GM23248 (cell line): ENCODE measurements around the gene RCAN1. TPM values are rescaled to one million over a fixed set of nuclear protein-coding genes. Genes with fewer than 3 reads are reported as not detected.

Experiments used
- DNase-seq: peaks from one replicate; pipeline ENCODE4 v3.0.0-alpha.2; 2015
- H2AFZ ChIP-seq: fragments of 200-600 bp; sonication (generic); 2 replicates; pipeline ENCODE4 v1.6.1; 2016; ENCODE audit warnings: antibody characterized with exemption
- H3F3A ChIP-seq: fragments of 200-600 bp; sonication (generic); 2 replicates; pipeline ENCODE4 v1.6.1; 2016; ENCODE audit warnings: mild to moderate bottlenecking, antibody characterized with exemption, mixed run types; ENCODE audit not compliant: insufficient read depth
- H3K27ac ChIP-seq: fragments of 200-600 bp; sonication (generic); 2 replicates; pipeline ENCODE4 v1.5.1; 2016; ENCODE audit warnings: mild to moderate bottlenecking
- H3K27me3 ChIP-seq: fragments of 200-600 bp; sonication (generic); replicated peaks from 2 replicates; pipeline ENCODE4 v1.6.1; 2016; ENCODE audit warnings: mild to moderate bottlenecking; ENCODE audit not compliant: insufficient read depth
- H3K36me3 ChIP-seq: fragments of 200-600 bp; sonication (generic); 2 replicates; pipeline ENCODE4 v1.6.1; 2016; ENCODE audit warnings: low read depth, mild to moderate bottlenecking
- H3K4me1 ChIP-seq: fragments of 200-600 bp; sonication (generic); 2 replicates; pipeline ENCODE4 v1.6.1; 2016; ENCODE audit warnings: mild to moderate bottlenecking; ENCODE audit not compliant: insufficient read depth
- H3K4me2 ChIP-seq: fragments of 200-600 bp; sonication (generic); one replicate; pipeline ENCODE4 v1.6.1; 2016; ENCODE audit warnings: mild to moderate bottlenecking; ENCODE audit not compliant: unreplicated experiment
- H3K4me3 ChIP-seq: fragments of 200-600 bp; sonication (generic); 2 replicates; pipeline ENCODE4 v1.5.1; 2016; ENCODE audit warnings: mild to moderate bottlenecking
- H3K79me2 ChIP-seq: fragments of 200-600 bp; sonication (generic); 2 replicates; pipeline ENCODE4 v1.6.1; 2016; ENCODE audit warnings: mild to moderate bottlenecking; ENCODE audit not compliant: insufficient read depth
- H3K9ac ChIP-seq: fragments of 200-600 bp; sonication (generic); 2 replicates; pipeline ENCODE4 v1.6.1; 2016; ENCODE audit warnings: mild to moderate bottlenecking
- H3K9me2 ChIP-seq: fragments of 200-600 bp; sonication (generic); 2 replicates; pipeline ENCODE4 v1.6.1; 2016; ENCODE audit warnings: mixed run types, mild to moderate bottlenecking, moderate library complexity; ENCODE audit not compliant: insufficient read depth
- H3K9me3 ChIP-seq: fragments of 200-600 bp; sonication (generic); one replicate; pipeline ENCODE4 v1.6.1; 2017; ENCODE audit warnings: low read depth
- H4K20me1 ChIP-seq: fragments of 200-600 bp; sonication (generic); 2 replicates; pipeline ENCODE4 v1.6.0; 2016; ENCODE audit not compliant: insufficient read depth
- EZH2 ChIP-seq: fragments of 200-600 bp; sonication (generic); IDR thresholded peaks from 2 replicates; pipeline ENCODE4 v1.6.1; 2018; ENCODE audit warnings: antibody characterized with exemption, mild to moderate bottlenecking; ENCODE audit not compliant: insufficient read depth, poor library complexity, severe bottlenecking
- EZH2phosphoT487 ChIP-seq: fragments of 200-600 bp; sonication (generic); IDR thresholded peaks from 2 replicates; pipeline ENCODE4 v1.6.1; 2018; ENCODE audit warnings: antibody characterized with exemption, moderate library complexity, mild to moderate bottlenecking, low read depth; ENCODE audit not compliant: insufficient read depth
- WGBS, 2 experiments: methylation state at CpG; one replicate each; pipeline ENCODE4 v1.1.6; 2015 to 2017; ENCODE audit warnings: low lambda C conversion rate in 2 of 2, low coverage in 1 of 2; ENCODE audit errors: missing lambda C conversion rate in 2 of 2; 5-methylcytosine and 5-hydroxymethylcytosine counted together
- in situ Hi-C: fragments of 300-500 bp; cut with MboI; formaldehyde crosslinking; loops from 2 replicates; pipeline ENCODE4 v1.15.0; 2020
- polyA plus RNA-seq: library from polyadenylated mRNA; unstranded; fragments of >200 nt; fragmentation: Nextera tagmentation; extraction: Ambion mirVana; gene quantifications from 2 replicates; pipeline ENCODE4 v1.2.1, GENCODE V29; 2016
- total RNA-seq: library from RNA; depleted of rRNA; stranded (reverse); fragments of >200 nt; shearing (Covaris generic); gene quantifications from 2 replicates; pipeline ENCODE4 v1.2.3, GENCODE V29; 2014

RCAN1 gene
- total and polyA plus RNA-seq, 2 experiments from 2014 or later: 65.9 to 76.3 TPM

GRCh38 chr21:34533938-34534337 lies 81.0 kb downstream of the RCAN1 start:
- no peak for DNase-seq
- Histone ChIP-seq H3K27me3 (no peaks in the 10 kb centered on the region), H3K4me2 (no peak overlapping the region), H3F3A (peaks cover 9% of the 10 kb centered on the region; the same call in 1 of the 2 replicates), H3K9me3 (no peaks in the 10 kb centered on the region), H3K9me2 (no peaks in the 10 kb centered on the region), H2AFZ (no peak overlapping the region), H3K27ac (no peak overlapping the region), H3K79me2 (no peaks in the 10 kb centered on the region), H4K20me1 (no peaks in the 10 kb centered on the region), H3K4me3 (no peak overlapping the region), H3K36me3 (no peaks in the 10 kb centered on the region), H3K9ac (no peak overlapping the region), H3K4me1 (peaks cover 39% of the 10 kb centered on the region)
- WGBS, 2 experiments: 62 to 65% methylated on average over 3 of the region's 3 CpGs
- in situ Hi-C loops: no loop called here
- no peak for TF ChIP-seq EZH2
- TF ChIP-seq EZH2phosphoT487: no peak

GRCh38 chr21:34531399-34531798 lies 83.5 kb downstream of the RCAN1 start:
- Histone ChIP-seq H3K9ac (no peak overlapping the region), H3K4me3 (no peak overlapping the region), H3K4me1 (peaks cover 36% of the 10 kb centered on the region), H3K4me2 (no peak overlapping the region), H3K9me3 (no peaks in the 10 kb centered on the region), H3K9me2 (no peaks in the 10 kb centered on the region), H4K20me1 (no peaks in the 10 kb centered on the region), H2AFZ (no peak overlapping the region), H3K27me3 (no peaks in the 10 kb centered on the region), H3K36me3 (no peaks in the 10 kb centered on the region), H3K27ac (no peak overlapping the region), H3F3A (peaks cover 28% of the 10 kb centered on the region), H3K79me2 (peaks cover 1% of the 10 kb centered on the region; the same call in 1 of the 2 replicates)
- TF ChIP-seq EZH2 (no peak), EZH2phosphoT487 (no peak)
- DNase-seq: no peak
- in situ Hi-C loops: no loop called here
- WGBS, 2 experiments: 97 to 98% methylated on average over 6 of the region's 6 CpGs

GRCh38 chr21:34530261-34530660 lies 84.7 kb downstream of the RCAN1 start:
- no peak overlapping the region for H3K4me3 ChIP-seq
- no peaks in the 10 kb centered on the region for H3K9me2 ChIP-seq
- H3F3A ChIP-seq: peaks cover 38% of the 10 kb centered on the region
- peak; percentile 74 for DNase-seq
- no peaks in the 10 kb centered on the region for H3K9me3 ChIP-seq
- H3K4me1 ChIP-seq: peaks cover 33% of the 10 kb centered on the region
- H4K20me1 ChIP-seq: no peaks in the 10 kb centered on the region
- peaks cover 12% of the 10 kb centered on the region for H3K79me2 ChIP-seq
- H2AFZ ChIP-seq: no peak overlapping the region
- TF ChIP-seq EZH2phosphoT487: no peak
- peak overlapping the region; percentile 27 for H3K4me2 ChIP-seq
- no peaks in the 10 kb centered on the region for H3K36me3 ChIP-seq
- H3K9ac ChIP-seq: no peak overlapping the region
- no peaks in the 10 kb centered on the region for H3K27me3 ChIP-seq
- H3K27ac ChIP-seq: peak overlapping the region; percentile 46
- in situ Hi-C loops: no loop called here

- no peak overlapping the region for H3K4me3 ChIP-seq
- 23% methylated on average over 3 of the region's 3 CpGs for WGBS, 2 experiments
- H3K27me3 ChIP-seq: no peaks in the 10 kb centered on the region
- H2AFZ ChIP-seq: no peak overlapping the region
- H3K9me3 ChIP-seq: no peaks in the 10 kb centered on the region
- H3K36me3 ChIP-seq: no peaks in the 10 kb centered on the region
- H3K79me2 ChIP-seq: peaks cover 34% of the 10 kb centered on the region
- no peak overlapping the region for H3K9ac ChIP-seq
- no peak for TF ChIP-seq EZH2phosphoT487
- TF ChIP-seq EZH2: no peak
- no peaks in the 10 kb centered on the region for H4K20me1 ChIP-seq
- peak; percentile 58 for DNase-seq
- in situ Hi-C loops: no loop called here
- no peaks in the 10 kb centered on the region for H3K9me2 ChIP-seq
- peak overlapping the region; percentile 94 for H3K27ac ChIP-seq
- H3K4me1 ChIP-seq: peaks cover 33% of the 10 kb centered on the region
- peaks cover 38% of the 10 kb centered on the region for H3F3A ChIP-seq
- H3K4me2 ChIP-seq: peak overlapping the region; percentile 64
Observed at GRCh38 chr21:34528131-34528561, 86.8 kb downstream of the RCAN1 start.

- no peak for TF ChIP-seq EZH2phosphoT487
- TF ChIP-seq EZH2: no peak
- Histone ChIP-seq H3K9me2 (no peaks in the 10 kb centered on the region), H3K79me2 (peaks cover 38% of the 10 kb centered on the region), H3K27me3 (no peaks in the 10 kb centered on the region), H3K9ac (peak overlapping the region; percentile 95), H2AFZ (0 out of 2 replicates have a peak overlapping the region, but pooled peaks have one; percentile 7), H3K36me3 (0 out of 2 replicates have a peak, but pooled peaks cover 3% of the 10 kb centered on the region), H4K20me1 (no peaks in the 10 kb centered on the region), H3K4me2 (peak overlapping the region; percentile 96), H3K4me3 (peak overlapping the region; percentile 83), H3K9me3 (no peaks in the 10 kb centered on the region), H3F3A (peaks cover 38% of the 10 kb centered on the region), H3K27ac (peak overlapping the region; percentile 94), H3K4me1 (peaks cover 33% of the 10 kb centered on the region)
- peak; percentile 99 for DNase-seq
- WGBS, 2 experiments: 1 to 3% methylated on average over 10 of the region's 10 CpGs
- in situ Hi-C loops: no loop called here
Observed at GRCh38 chr21:34526618-34527290, 88.2 kb downstream of the RCAN1 start.
